ENCODE data around the gene INPP4A. TPM values are rescaled to one million over a fixed set of nuclear protein-coding genes. Genes with fewer than 3 reads are reported as not detected.

INPP4A gene
- total and polyA plus RNA-seq, 9 of the 15 experiments (the other 6 are each of a cell fraction or from before 2014, with no cell fraction given), result 1.8 to 15.7 (median 8.3) TPM

GRCh38 chr2:98444436-98445176 lies at the start of gene INPP4A (continued):
- no peak for TF ChIP-seq THRA (IDR thresholded peaks at IDR 0.05)
- no peak for TF ChIP-seq ZNF347 (CRISPR knock-in tag; IDR thresholded peaks at IDR 0.05; ENCODE audit: low read depth)
- TF ChIP-seq KAT8 (IDR thresholded peaks at IDR 0.05; ENCODE audit: low read depth), result no peak
- no peak for TF ChIP-seq RFX7 (CRISPR knock-in tag; IDR thresholded peaks at IDR 0.05)
- no peak for TF ChIP-seq ETS2 (tag; IDR thresholded peaks at IDR 0.05; ENCODE audit: borderline replicate concordance, poor library complexity, severe bottlenecking)
- peak; percentile 43 for TF ChIP-seq KDM5B (IDR thresholded peaks at IDR 0.05; ENCODE audit: insufficient replicate concordance, low read depth, low read length)
- TF ChIP-seq KAT7 (CRISPR knock-in tag; IDR thresholded peaks at IDR 0.05; ENCODE audit: borderline replicate concordance), result no peak
- TF ChIP-seq RBM39 (optimal IDR thresholded peaks at IDR 0.05; ENCODE audit: low read depth, low read length), result no peak
- 0 out of 2 replicates have a peak, but pooled peaks have one; percentile 17 for TF ChIP-seq REST (IDR thresholded peaks at IDR 0.05; ENCODE audit: borderline replicate concordance)
- TF ChIP-seq REST (CRISPR knock-in tag; IDR thresholded peaks at IDR 0.05; ENCODE audit: low read depth), result no peak
- no peak for TF ChIP-seq ZNF75A (CRISPR knock-in tag; IDR thresholded peaks at IDR 0.05)
- peak; percentile 24 for TF ChIP-seq CCNT2 (IDR thresholded peaks at IDR 0.05; ENCODE audit: borderline replicate concordance, extremely low read depth, insufficient read length, low read depth, low read length)
- TF ChIP-seq MEIS2 (IDR thresholded peaks at IDR 0.05; ENCODE audit: partially characterized antibody), result peak; percentile 64
